ENCODE measurements around the gene ABI2.
A peak's percentile ranks its signal among the peaks of the same experiment; 100 is the strongest.

ABI2 gene

GRCh38 chr2:203431391-203432185, 103.4 kb downstream of the ABI2 start:
- Mint-ChIP-seq H3K27ac (no peak overlapping the region), H3K4me1 (ENCODE audit: low read depth) (no peaks in the 10 kb centered on the region), H3K4me3 (no peak overlapping the region), H3K36me3 (ENCODE audit: low read depth) (peaks cover 40% of the 10 kb centered on the region), H3K27me3 (no peaks in the 10 kb centered on the region), H3K9me3 (no peaks in the 10 kb centered on the region)
- DNase-seq, result no peak

GRCh38 chr2:203432811-203433210, 104.6 kb downstream of the ABI2 start:
- H3K9me3 Mint-ChIP-seq, result no peaks in the 10 kb centered on the region
- H3K4me1 Mint-ChIP-seq (ENCODE audit: low read depth), result no peaks in the 10 kb centered on the region
- DNase-seq, result no peak
- no peak overlapping the region for H3K4me3 Mint-ChIP-seq
- H3K27me3 Mint-ChIP-seq, result no peaks in the 10 kb centered on the region
- no peak overlapping the region for H3K27ac Mint-ChIP-seq
- peaks cover 28% of the 10 kb centered on the region for H3K36me3 Mint-ChIP-seq (ENCODE audit: low read depth)

- Mint-ChIP-seq H3K9me3 (no peaks in the 10 kb centered on the region), H3K27ac (no peak overlapping the region), H3K4me3 (no peak overlapping the region), H3K36me3 (ENCODE audit: low read depth) (peaks cover 21% of the 10 kb centered on the region), H3K4me1 (ENCODE audit: low read depth) (no peaks in the 10 kb centered on the region), H3K27me3 (no peaks in the 10 kb centered on the region)
- no peak for DNase-seq
Observed at GRCh38 chr2:203436496-203436895, 108.3 kb downstream of the ABI2 start.

GRCh38 chr2:203437511-203437910, 109.3 kb downstream of the ABI2 start:
- Mint-ChIP-seq H3K27ac (no peak overlapping the region), H3K27me3 (no peaks in the 10 kb centered on the region), H3K4me1 (ENCODE audit: low read depth) (no peaks in the 10 kb centered on the region), H3K4me3 (no peak overlapping the region), H3K9me3 (no peaks in the 10 kb centered on the region), H3K36me3 (ENCODE audit: low read depth) (peaks cover 26% of the 10 kb centered on the region)
- no peak for DNase-seq

GRCh38 chr2:203438528-203438927, 110.3 kb downstream of the ABI2 start:
- no peaks in the 10 kb centered on the region for H3K27me3 Mint-ChIP-seq
- H3K4me1 Mint-ChIP-seq (ENCODE audit: low read depth), result no peaks in the 10 kb centered on the region
- H3K36me3 Mint-ChIP-seq (ENCODE audit: low read depth), result peaks cover 30% of the 10 kb centered on the region
- no peak for DNase-seq
- no peak overlapping the region for H3K27ac Mint-ChIP-seq
- no peak overlapping the region for H3K4me3 Mint-ChIP-seq
- no peaks in the 10 kb centered on the region for H3K9me3 Mint-ChIP-seq

- H3K27ac Mint-ChIP-seq, result no peak overlapping the region
Observed at GRCh38 chr2:203440671-203441070, 112.5 kb downstream of the ABI2 start.

GRCh38 chr2:203441463-203441862, 113.3 kb downstream of the ABI2 start:
- H3K9me3 Mint-ChIP-seq, result no peaks in the 10 kb centered on the region
- H3K4me1 Mint-ChIP-seq (ENCODE audit: low read depth), result peaks cover 7% of the 10 kb centered on the region
- no peaks in the 10 kb centered on the region for H3K27me3 Mint-ChIP-seq
- DNase-seq, result no peak
- H3K4me3 Mint-ChIP-seq, result no peak overlapping the region
- no peak overlapping the region for H3K27ac Mint-ChIP-seq
- peaks cover 51% of the 10 kb centered on the region for H3K36me3 Mint-ChIP-seq (ENCODE audit: low read depth)

More at GRCh38 chr2:203440671-203441070, 112.5 kb downstream of the ABI2 start:
- no peak overlapping the region for H3K4me3 Mint-ChIP-seq
- H3K4me1 Mint-ChIP-seq (ENCODE audit: low read depth), result no peaks in the 10 kb centered on the region
- H3K36me3 Mint-ChIP-seq (ENCODE audit: low read depth), result peaks cover 44% of the 10 kb centered on the region
- H3K27me3 Mint-ChIP-seq, result no peaks in the 10 kb centered on the region
- no peaks in the 10 kb centered on the region for H3K9me3 Mint-ChIP-seq
- no peak for DNase-seq

- no peak for DNase-seq
- Mint-ChIP-seq H3K27ac (no peak overlapping the region), H3K4me3 (no peak overlapping the region), H3K36me3 (ENCODE audit: low read depth) (peaks cover 59% of the 10 kb centered on the region), H3K27me3 (no peaks in the 10 kb centered on the region), H3K4me1 (ENCODE audit: low read depth) (peaks cover 9% of the 10 kb centered on the region), H3K9me3 (no peaks in the 10 kb centered on the region)
Observed at GRCh38 chr2:203442463-203442862, 114.3 kb downstream of the ABI2 start.

- H3K27ac Mint-ChIP-seq, result peak overlapping the region; percentile 40
- H3K9me3 Mint-ChIP-seq, result no peaks in the 10 kb centered on the region
- H3K36me3 Mint-ChIP-seq (ENCODE audit: low read depth), result peaks cover 58% of the 10 kb centered on the region
- peaks cover 9% of the 10 kb centered on the region for H3K4me1 Mint-ChIP-seq (ENCODE audit: low read depth)
- no peaks in the 10 kb centered on the region for H3K27me3 Mint-ChIP-seq
- H3K4me3 Mint-ChIP-seq, result no peak overlapping the region
- DNase-seq, result no peak
Observed at GRCh38 chr2:203444738-203445137, 116.5 kb downstream of the ABI2 start.

- DNase-seq, result no peak
- peaks cover 61% of the 10 kb centered on the region for H3K36me3 Mint-ChIP-seq (ENCODE audit: low read depth)
- no peaks in the 10 kb centered on the region for H3K9me3 Mint-ChIP-seq
- H3K27ac Mint-ChIP-seq, result peak overlapping the region; percentile 9
- peaks cover 9% of the 10 kb centered on the region for H3K4me1 Mint-ChIP-seq (ENCODE audit: low read depth)
- no peak overlapping the region for H3K4me3 Mint-ChIP-seq
- no peaks in the 10 kb centered on the region for H3K27me3 Mint-ChIP-seq
Observed at GRCh38 chr2:203446071-203446481, 117.9 kb downstream of the ABI2 start.

GRCh38 chr2:203446780-203447179, 118.6 kb downstream of the ABI2 start:
- H3K27me3 Mint-ChIP-seq, result no peaks in the 10 kb centered on the region
- no peak for DNase-seq
- no peaks in the 10 kb centered on the region for H3K9me3 Mint-ChIP-seq
- H3K27ac Mint-ChIP-seq, result no peak overlapping the region
- peaks cover 58% of the 10 kb centered on the region for H3K36me3 Mint-ChIP-seq (ENCODE audit: low read depth)
- no peak overlapping the region for H3K4me3 Mint-ChIP-seq
- H3K4me1 Mint-ChIP-seq (ENCODE audit: low read depth), result peaks cover 9% of the 10 kb centered on the region

- Mint-ChIP-seq H3K4me3 (no peak overlapping the region), H3K4me1 (ENCODE audit: low read depth) (peaks cover 10% of the 10 kb centered on the region), H3K27ac (no peak overlapping the region), H3K36me3 (ENCODE audit: low read depth) (peaks cover 51% of the 10 kb centered on the region), H3K9me3 (no peaks in the 10 kb centered on the region), H3K27me3 (no peaks in the 10 kb centered on the region)
- no peak for DNase-seq
Observed at GRCh38 chr2:203450561-203450960, 122.4 kb downstream of the ABI2 start.

GRCh38 chr2:203451011-203451410, 122.8 kb downstream of the ABI2 start:
- Mint-ChIP-seq H3K4me1 (ENCODE audit: low read depth) (peaks cover 8% of the 10 kb centered on the region), H3K36me3 (ENCODE audit: low read depth) (peaks cover 49% of the 10 kb centered on the region), H3K27ac (no peak overlapping the region), H3K4me3 (no peak overlapping the region), H3K27me3 (no peaks in the 10 kb centered on the region), H3K9me3 (no peaks in the 10 kb centered on the region)
- no peak for DNase-seq

GRCh38 chr2:203451689-203452088, 123.5 kb downstream of the ABI2 start:
- Mint-ChIP-seq H3K4me1 (ENCODE audit: low read depth) (peaks cover 1% of the 10 kb centered on the region), H3K27me3 (no peaks in the 10 kb centered on the region), H3K27ac (no peak overlapping the region), H3K4me3 (no peak overlapping the region), H3K9me3 (no peaks in the 10 kb centered on the region), H3K36me3 (ENCODE audit: low read depth) (peaks cover 42% of the 10 kb centered on the region)
- no peak for DNase-seq

GRCh38 chr2:203453858-203454451, 125.8 kb downstream of the ABI2 start:
- Mint-ChIP-seq H3K36me3 (ENCODE audit: low read depth) (peaks cover 41% of the 10 kb centered on the region), H3K4me1 (ENCODE audit: low read depth) (peaks cover 1% of the 10 kb centered on the region), H3K4me3 (no peak overlapping the region), H3K27me3 (no peaks in the 10 kb centered on the region), H3K9me3 (no peaks in the 10 kb centered on the region), H3K27ac (no peak overlapping the region)
- no peak for DNase-seq

All from activated T-cell treated with anti-CD3 and anti-CD28 coated beads, Interleukin-2, amount 50 U/mL, for 24 hours (primary cell).